ENCODE results near the gene TRAPPC5. TPM values are rescaled to one million over a fixed set of nuclear protein-coding genes. Genes with fewer than 3 reads are reported as not detected.
"Not testable (repeated sequence)": the region's sequence is repeated elsewhere in the genome, so short reads cannot be mapped to it uniquely, and the experiment has no call there.

TRAPPC5 gene
- total and polyA plus RNA-seq, 7 experiments from 2014 or later: 43.7 to 191 (median 75.9) TPM

- Mint-ChIP-seq H3K27ac (no peak overlapping the region), H3K27me3 (no peaks in the 10 kb centered on the region), H3K4me1 (peaks cover 9 to 33% (median 31%) of the 10 kb centered on the region in 7 donors), H3K9me3 (peaks cover 0 to 5% (median 0%) of the 10 kb centered on the region in 11 donors), H3K4me3 (no peak overlapping the region), H3K36me3 (peaks cover 0 to 20% (median 8%) of the 10 kb centered on the region in 5 donors)
- CTCF ChIA-PET: no interaction called here
- Histone ChIP-seq H3K36me3 (ENCODE audit: control insufficient read depth in 2 of 3, insufficient read depth in 3 of 3, low read length in 3 of 3) (peaks cover 0 to 52% (median 3%) of the 10 kb centered on the region in 3 experiments), H3K27ac (ENCODE audit: low read depth, low read length) (no peak overlapping the region), H3K4me3 (ENCODE audit: low read length) (no peak overlapping the region), H3K9me3 (ENCODE audit: control insufficient read depth in 2 of 3, low read length in 3 of 3) (no peaks in the 10 kb centered on the region), H3K27me3 (ENCODE audit: control insufficient read depth in 2 of 2, insufficient read depth in 2 of 2, low read length in 2 of 2) (no peaks in the 10 kb centered on the region), H3K4me1 (ENCODE audit: control insufficient read depth in 2 of 2, insufficient read depth in 2 of 2, low read length in 2 of 2) (peaks cover 10 to 18% of the 10 kb centered on the region in 2 donors)
- no peak for DNase-seq
- intact Hi-C loops (cut with micrococcal nuclease): no loop called here
- POLR2A ChIA-PET: interaction anchor here (0.6 to 0.8 kb wide), 3 partner anchors 11 to 313 kb away, joined by 3 read pairs; partner anchors contain the start of gene PET100
- no peak for ATAC-seq
Observed at GRCh38 chr19:7640803-7641202, 39.8 kb upstream of the TRAPPC5 start.

DNA sequence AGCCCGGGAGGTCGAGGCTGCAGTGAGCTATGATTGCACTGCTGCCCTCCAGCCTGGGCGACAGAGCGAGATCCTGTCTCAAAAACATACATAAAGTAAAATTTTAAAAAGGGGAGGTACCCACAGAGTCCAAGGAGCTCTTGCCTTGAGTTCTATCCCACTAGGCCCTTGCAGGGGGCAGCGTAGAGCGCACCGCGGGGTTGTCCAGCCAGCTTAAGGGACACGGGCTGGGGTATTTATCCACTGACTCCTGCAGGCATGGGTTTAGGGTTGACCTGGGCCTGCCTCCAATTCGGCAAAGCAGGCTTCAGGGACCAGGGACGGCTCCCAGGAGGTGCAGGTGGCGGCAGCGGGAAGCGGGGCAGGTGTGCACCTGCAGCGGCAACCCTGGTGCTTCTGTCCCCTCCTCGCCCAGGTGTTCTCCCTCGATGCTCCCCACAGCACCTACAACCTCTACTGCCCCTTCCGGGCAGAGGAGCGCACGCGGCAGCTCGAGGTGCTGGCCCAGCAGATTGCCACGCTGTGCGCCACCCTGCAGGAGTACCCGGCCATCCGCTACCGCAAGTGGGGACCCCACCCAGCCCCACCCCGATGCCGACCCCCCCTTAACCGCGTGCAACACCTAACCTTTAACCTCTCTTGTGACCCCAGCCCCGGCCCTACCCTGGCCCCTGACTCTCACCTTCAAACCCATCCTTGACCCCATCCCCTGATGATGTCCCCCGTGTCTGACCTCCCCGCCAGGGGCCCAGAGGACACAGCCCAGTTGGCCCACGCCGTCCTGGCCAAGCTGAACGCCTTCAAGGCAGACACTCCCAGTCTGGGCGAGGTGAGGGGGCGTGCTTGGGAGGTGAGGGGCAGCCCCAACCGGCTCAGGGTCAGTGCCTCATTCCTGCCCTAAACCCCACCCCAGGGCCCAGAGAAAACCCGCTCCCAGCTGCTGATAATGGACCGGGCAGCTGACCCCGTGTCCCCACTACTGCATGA lies 39.0 kb upstream of the TRAPPC5 start:
- Histone ChIP-seq H3K27ac (ENCODE audit: low read depth, low read length) (no peak overlapping the region), H3K9me3 (ENCODE audit: control insufficient read depth in 2 of 3, low read length in 3 of 3) (no peaks in the 10 kb centered on the region), H3K4me1 (ENCODE audit: control insufficient read depth in 2 of 2, insufficient read depth in 2 of 2, low read length in 2 of 2) (peaks cover 2 to 10% of the 10 kb centered on the region in 2 donors), H3K36me3 (ENCODE audit: control insufficient read depth in 2 of 3, insufficient read depth in 3 of 3, low read length in 3 of 3) (peaks cover 0 to 59% (median 3%) of the 10 kb centered on the region in 3 experiments), H3K4me3 (ENCODE audit: low read length) (no peak overlapping the region), H3K27me3 (ENCODE audit: control insufficient read depth in 2 of 2, insufficient read depth in 2 of 2, low read length in 2 of 2) (no peaks in the 10 kb centered on the region)
- Mint-ChIP-seq H3K36me3 (peaks cover 0 to 20% (median 8%) of the 10 kb centered on the region in 5 donors), H3K4me1 (peaks cover 9 to 31% (median 24%) of the 10 kb centered on the region in 7 donors), H3K9me3 (peaks cover 0 to 5% (median 0%) of the 10 kb centered on the region in 11 donors), H3K27me3 (no peaks in the 10 kb centered on the region), H3K4me3 (no peak overlapping the region), H3K27ac (no peak overlapping the region)
- DNase-seq: peak in 1 of 9 donors; percentile 9
- ATAC-seq: no peak
- POLR2A ChIA-PET: interaction anchor here (0.6 to 1.2 kb wide), 5 partner anchors 12 to 314 kb away, joined by 3 to 4 read pairs (median 3); partner anchors contain the start of gene PET100
- intact Hi-C loops (cut with micrococcal nuclease): no loop called here
- CTCF ChIA-PET: interaction anchor here (0.7 kb wide), 1 partner anchor 158 kb away, joined by 3 read pairs; no protein-coding TSS in a partner anchor

GRCh38 chr19:7642295-7643030 lies 38.2 kb upstream of the TRAPPC5 start:
- CTCF ChIA-PET: interaction anchor here (0.7 kb wide), 1 partner anchor 157 kb away, joined by 3 read pairs; no protein-coding TSS in a partner anchor
- DNase-seq: peak in 1 of 9 donors; percentile 8

GRCh38 chr19:7643031-7643415 lies 37.6 kb upstream of the TRAPPC5 start:
- no peaks in the 10 kb centered on the region for H3K27me3 Mint-ChIP-seq
- Histone ChIP-seq H3K4me3 (ENCODE audit: low read length) (no peak overlapping the region), H3K36me3 (ENCODE audit: control insufficient read depth in 2 of 3, insufficient read depth in 3 of 3, low read length in 3 of 3) (peaks cover 0 to 69% (median 3%) of the 10 kb centered on the region in 3 experiments), H3K9me3 (ENCODE audit: control insufficient read depth in 2 of 3, low read length in 3 of 3) (no peaks in the 10 kb centered on the region), H3K27ac (ENCODE audit: low read depth, low read length) (no peak overlapping the region), H3K27me3 (ENCODE audit: control insufficient read depth in 2 of 2, insufficient read depth in 2 of 2, low read length in 2 of 2) (no peaks in the 10 kb centered on the region), H3K4me1 (ENCODE audit: control insufficient read depth in 2 of 2, insufficient read depth in 2 of 2, low read length in 2 of 2) (peaks cover 0 to 1% of the 10 kb centered on the region in 2 donors)
- ATAC-seq (no peak), DNase-seq (no peak)
- H3K36me3 Mint-ChIP-seq: peaks cover 0 to 22% (median 8%) of the 10 kb centered on the region in 5 donors
- POLR2A ChIA-PET: interaction anchor here (1.0 to 1.2 kb wide), 2 partner anchors 12 kb away, joined by 3 to 4 read pairs; no protein-coding TSS in a partner anchor
- H3K27ac Mint-ChIP-seq: no peak overlapping the region
- H3K9me3 Mint-ChIP-seq: peaks cover 0 to 5% (median 0%) of the 10 kb centered on the region in 11 donors
- H3K4me3 Mint-ChIP-seq: no peak overlapping the region
- peaks cover 9 to 28% (median 16%) of the 10 kb centered on the region in 7 donors for H3K4me1 Mint-ChIP-seq
- intact Hi-C loops (cut with micrococcal nuclease): no loop called here
- CTCF ChIA-PET: no interaction called here

More at GRCh38 chr19:7642295-7643030, 38.2 kb upstream of the TRAPPC5 start:
- Histone ChIP-seq H3K4me3 (ENCODE audit: low read length) (no peak overlapping the region), H3K27me3 (ENCODE audit: control insufficient read depth in 2 of 2, insufficient read depth in 2 of 2, low read length in 2 of 2) (no peaks in the 10 kb centered on the region), H3K4me1 (ENCODE audit: control insufficient read depth in 2 of 2, insufficient read depth in 2 of 2, low read length in 2 of 2) (peaks cover 0 to 7% of the 10 kb centered on the region in 2 donors), H3K9me3 (ENCODE audit: control insufficient read depth in 2 of 3, low read length in 3 of 3) (no peaks in the 10 kb centered on the region), H3K36me3 (ENCODE audit: control insufficient read depth in 2 of 3, insufficient read depth in 3 of 3, low read length in 3 of 3) (peaks cover 0 to 68% (median 3%) of the 10 kb centered on the region in 3 experiments), H3K27ac (ENCODE audit: low read depth, low read length) (no peak overlapping the region)
- Mint-ChIP-seq H3K9me3 (peaks cover 0 to 5% (median 0%) of the 10 kb centered on the region in 11 donors), H3K4me1 (peaks cover 9 to 31% (median 21%) of the 10 kb centered on the region in 7 donors), H3K4me3 (no peak overlapping the region), H3K36me3 (peaks cover 0 to 20% (median 8%) of the 10 kb centered on the region in 5 donors), H3K27me3 (no peaks in the 10 kb centered on the region), H3K27ac (no peak overlapping the region)
- ATAC-seq: no peak
- POLR2A ChIA-PET: interaction anchor here (0.6 to 1.2 kb wide), 3 partner anchors 11 to 13 kb away, joined by 3 to 4 read pairs (median 3); partner anchors contain the start of gene PET100
- intact Hi-C loops (cut with micrococcal nuclease): no loop called here

DNA sequence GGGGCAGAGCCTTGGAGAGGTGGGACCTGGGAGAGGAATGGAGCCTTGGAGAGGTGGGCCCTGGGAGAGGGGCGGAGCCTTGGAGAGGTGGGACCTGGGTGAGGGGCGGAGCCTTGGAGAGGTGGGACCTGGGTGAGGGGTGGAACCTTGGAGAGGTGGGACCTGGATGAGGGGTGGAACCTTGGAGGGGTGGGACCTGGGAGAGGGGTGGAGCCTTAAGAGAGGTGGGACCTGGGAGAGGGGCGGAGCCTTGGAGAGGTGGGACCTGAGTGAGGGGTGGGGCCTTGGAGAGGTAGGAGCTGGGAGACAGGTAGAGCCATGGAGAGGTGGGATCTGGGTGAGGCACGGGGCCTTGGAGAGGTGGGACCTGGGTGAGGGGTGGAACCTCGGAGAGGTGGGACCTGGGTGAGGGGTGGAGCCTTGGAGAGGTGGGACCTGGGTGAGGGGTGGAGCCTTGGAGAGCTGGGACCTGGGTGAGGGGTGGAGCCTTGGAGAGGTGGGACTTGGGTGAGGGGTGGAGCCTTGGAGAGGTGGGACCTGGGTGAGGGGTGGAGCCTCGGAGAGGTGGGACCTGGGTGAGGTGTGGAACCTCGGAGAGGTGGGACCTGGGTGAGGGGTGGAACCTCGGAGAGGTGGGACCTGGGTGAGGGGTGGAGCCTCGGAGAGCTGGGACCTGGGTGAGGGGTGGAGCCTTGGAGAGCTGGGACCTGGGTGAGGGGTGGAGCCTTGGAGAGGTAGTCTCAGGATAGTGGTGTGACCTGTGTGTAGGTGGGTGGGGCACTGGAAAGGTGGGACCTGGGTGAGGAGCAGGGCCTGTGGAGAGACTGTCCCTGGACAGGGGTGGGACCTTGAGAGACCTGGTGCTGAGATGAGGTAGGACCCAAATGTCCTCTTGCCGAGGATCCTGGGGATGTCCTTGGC lies 36.7 kb upstream of the TRAPPC5 start:
- H3K27ac Mint-ChIP-seq; H3K9me3 ChIP-seq (ENCODE audit: control insufficient read depth in 2 of 3, low read length in 3 of 3); H3K9me3 Mint-ChIP-seq; H3K27me3 Mint-ChIP-seq; H3K4me3 Mint-ChIP-seq; H3K4me3 ChIP-seq (ENCODE audit: low read length); H3K4me1 ChIP-seq (ENCODE audit: control insufficient read depth in 2 of 2, insufficient read depth in 2 of 2, low read length in 2 of 2); H3K27ac ChIP-seq (ENCODE audit: low read depth, low read length); intact Hi-C loops (cut with micrococcal nuclease); ATAC-seq; H3K27me3 ChIP-seq (ENCODE audit: control insufficient read depth in 2 of 2, insufficient read depth in 2 of 2, low read length in 2 of 2): not testable (repeated sequence)
- peaks cover 0 to 21% (median 8%) of the 10 kb centered on the region in 5 donors for H3K36me3 Mint-ChIP-seq
- POLR2A ChIA-PET: interaction anchor here (0.7 kb wide), 1 partner anchor 1927 kb away, joined by 6 read pairs; no protein-coding TSS in a partner anchor
- CTCF ChIA-PET: interaction anchor here (0.6 kb wide), 1 partner anchor 13 kb away, joined by 3 read pairs; no protein-coding TSS in a partner anchor
- peak in 1 of 9 donors; percentile 32 for DNase-seq
- H3K36me3 ChIP-seq (ENCODE audit: control insufficient read depth in 2 of 3, insufficient read depth in 3 of 3, low read length in 3 of 3): peaks cover 0 to 69% (median 3%) of the 10 kb centered on the region in 3 experiments
- peaks cover 9 to 24% (median 14%) of the 10 kb centered on the region in 7 donors for H3K4me1 Mint-ChIP-seq
